HG03139 (cell line): ENCODE data around the gene SQSTM1.
A peak's percentile ranks its signal among the peaks of the same experiment; 100 is the strongest.
"Not testable (repeated sequence)": the region's sequence is repeated elsewhere in the genome, so short reads cannot be mapped to it uniquely, and the experiment has no call there.

Experiments used
- ATAC-seq: cut with Tn5 transposase; IDR thresholded peaks from one replicate; pipeline ENCODE4 v1.9.1; 2021; ENCODE audit not compliant: unreplicated experiment

The SQSTM1 gene

DNA sequence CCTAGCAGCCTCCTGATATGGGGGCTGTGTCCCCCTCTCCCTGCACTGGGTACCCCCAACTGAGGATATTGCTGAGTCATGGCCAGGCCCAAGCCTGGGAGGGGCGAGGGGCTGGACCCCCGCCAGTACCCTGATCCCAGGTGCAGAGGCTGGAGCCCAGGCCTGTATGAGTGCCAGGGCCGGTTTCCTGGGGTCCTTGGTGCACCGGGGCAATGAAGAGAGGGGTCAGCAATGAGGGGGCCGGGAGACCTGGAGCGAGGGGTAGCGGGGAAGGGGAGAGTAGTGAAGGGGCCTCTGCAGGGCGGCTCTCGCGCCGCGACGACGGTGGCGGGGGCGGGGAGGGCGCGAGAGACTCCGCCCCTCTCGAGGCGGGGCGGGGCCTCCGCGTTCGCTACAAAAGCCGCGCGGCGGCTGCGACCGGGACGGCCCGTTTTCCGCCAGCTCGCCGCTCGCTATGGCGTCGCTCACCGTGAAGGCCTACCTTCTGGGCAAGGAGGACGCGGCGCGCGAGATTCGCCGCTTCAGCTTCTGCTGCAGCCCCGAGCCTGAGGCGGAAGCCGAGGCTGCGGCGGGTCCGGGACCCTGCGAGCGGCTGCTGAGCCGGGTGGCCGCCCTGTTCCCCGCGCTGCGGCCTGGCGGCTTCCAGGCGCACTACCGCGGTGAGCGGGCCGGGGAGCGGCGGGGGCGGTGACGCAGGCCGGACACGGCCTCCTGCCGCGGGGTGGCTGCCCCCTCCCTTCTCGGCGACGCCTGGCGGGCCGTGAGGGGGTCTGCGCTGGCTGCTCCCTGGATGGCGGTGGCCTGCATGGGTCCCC, at the start of gene SQSTM1:
SQSTM1 (plus strand) TSS at position 423 of the 815 bp plus-strand sequence; CDS start at position 455, 32 bp downstream.
- ATAC-seq: peak; percentile 26

DNA sequence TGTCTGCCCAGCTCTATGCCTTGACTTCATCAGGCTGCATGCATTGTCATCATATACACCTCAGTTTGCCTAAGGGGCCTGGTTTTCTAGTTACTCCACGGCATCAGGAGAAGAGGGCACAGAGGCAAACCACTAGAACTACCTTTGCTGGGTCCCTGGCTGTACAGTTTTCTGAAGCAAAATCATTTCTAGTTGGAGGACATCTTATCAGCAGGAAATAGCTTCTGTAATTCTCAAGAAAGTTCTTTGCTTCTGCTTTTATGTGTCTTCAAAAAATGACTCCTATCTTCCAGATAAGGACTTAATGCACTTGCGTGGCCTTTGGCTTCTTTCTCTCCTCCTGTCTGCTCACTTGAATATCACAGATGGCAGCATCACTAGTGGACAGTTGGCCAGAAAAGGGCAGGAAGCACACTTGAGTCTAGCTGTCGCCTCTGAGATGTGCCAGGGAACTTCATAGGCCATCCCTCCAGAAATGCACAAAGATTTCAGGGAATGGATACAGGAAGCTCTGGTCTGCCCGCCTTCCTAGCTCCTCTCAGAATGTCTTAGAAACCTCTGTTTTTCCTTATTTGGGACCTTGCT, 49.3 kb upstream of the SQSTM1 start:
- no peak for ATAC-seq

DNA sequence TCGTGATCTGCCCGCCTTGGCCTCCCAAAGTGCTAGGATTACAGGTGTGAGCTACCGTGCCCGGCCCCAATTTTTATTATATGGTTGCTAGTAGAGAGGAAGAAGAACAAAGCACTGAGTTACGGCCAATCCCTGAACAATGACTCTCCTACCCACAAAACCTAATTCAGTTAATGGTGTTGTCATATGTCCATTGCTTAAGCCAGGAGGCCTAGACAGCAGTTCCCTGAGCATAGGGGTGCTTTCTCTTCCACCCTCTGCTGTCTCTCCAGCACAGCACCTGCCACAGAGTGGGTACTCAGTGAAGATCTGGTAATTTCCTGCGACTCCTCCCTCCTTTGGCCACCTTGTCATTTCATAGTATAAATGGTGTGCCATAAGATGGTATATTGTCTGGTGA, 48.4 kb upstream of the SQSTM1 start:
- no peak for ATAC-seq

DNA sequence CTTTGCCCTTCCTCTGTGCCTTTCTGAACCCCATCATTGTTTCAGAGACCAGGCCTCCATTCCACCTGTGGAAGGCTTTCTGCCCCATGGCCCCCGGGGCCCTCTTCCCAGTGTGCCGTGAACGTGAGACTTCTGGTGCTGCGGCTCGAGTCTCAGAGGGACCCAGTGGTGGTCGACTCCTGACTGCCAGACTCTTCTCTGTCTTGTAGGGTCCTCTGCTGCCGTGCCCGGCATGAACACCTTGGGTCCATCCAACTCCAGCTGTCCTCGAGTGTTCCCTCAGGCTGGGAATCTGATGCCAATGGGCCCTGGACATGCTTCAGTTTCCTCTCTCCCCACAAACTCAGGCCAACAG, 47.0 kb upstream of the SQSTM1 start:
- ATAC-seq: no peak

DNA sequence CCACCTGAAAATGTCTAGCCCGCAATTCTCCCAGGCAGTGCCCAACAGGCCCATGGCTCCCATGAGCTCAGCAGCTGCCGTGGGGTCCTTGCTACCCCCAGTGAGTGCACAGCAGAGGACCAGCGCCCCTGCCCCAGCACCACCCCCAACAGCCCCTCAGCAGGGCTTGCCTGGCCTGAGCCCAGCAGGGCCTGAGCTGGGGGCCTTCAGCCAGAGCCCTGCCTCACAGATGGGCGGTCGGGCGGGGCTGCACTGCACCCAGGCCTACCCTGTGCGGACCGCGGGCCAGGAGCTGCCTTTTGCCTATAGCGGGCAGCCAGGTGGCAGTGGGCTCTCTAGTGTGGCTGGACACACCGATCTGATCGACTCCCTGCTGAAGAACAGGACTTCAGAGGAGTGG, 46.3 kb upstream of the SQSTM1 start:
- ATAC-seq: no peak

DNA sequence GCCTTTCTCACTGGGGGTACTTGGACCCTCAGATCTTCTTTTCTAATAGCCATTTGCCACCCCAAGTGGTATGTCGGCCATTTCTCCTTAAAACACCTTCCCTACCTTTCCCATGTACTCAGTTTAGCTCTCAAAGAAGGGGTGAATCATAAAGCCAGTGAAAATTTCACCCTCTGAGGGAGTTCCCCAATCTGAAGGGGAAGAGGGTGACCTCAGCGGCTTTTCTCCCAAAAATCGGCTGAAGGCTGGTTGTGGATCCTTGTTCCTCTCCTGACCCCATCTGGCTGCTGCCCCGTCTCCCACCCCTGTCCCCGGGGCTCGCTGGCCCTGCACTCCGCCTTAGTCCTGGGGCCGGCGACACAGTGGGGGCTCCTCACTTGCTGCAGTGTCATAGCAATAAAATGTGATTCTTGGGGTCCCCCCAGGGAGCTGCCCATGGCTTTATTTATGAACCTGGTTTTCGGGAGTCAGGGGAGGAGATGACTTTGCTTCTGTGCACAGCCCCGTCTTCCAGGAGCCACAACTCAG, 44.2 kb upstream of the SQSTM1 start:
- no peak for ATAC-seq

DNA sequence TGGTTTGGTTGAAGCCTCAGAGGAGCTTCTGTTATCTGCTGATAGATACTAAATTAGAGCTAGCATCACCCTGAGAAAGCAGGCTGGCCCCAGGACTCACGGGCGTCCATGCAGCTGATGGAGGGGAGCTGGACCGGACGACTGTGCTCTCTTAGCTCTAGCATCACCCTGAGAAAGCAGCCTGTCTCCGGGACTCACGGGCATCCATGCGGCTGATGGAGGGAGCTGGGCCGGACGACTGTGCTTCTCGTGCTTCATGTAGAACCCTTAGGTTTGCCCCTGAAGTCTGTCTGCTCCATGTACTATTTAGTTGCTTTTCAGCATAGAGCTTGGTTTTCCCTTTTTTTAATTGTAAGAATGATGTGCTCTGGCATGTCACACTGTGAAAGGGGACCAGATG, 43.2 kb upstream of the SQSTM1 start:
- ATAC-seq: no peak

DNA sequence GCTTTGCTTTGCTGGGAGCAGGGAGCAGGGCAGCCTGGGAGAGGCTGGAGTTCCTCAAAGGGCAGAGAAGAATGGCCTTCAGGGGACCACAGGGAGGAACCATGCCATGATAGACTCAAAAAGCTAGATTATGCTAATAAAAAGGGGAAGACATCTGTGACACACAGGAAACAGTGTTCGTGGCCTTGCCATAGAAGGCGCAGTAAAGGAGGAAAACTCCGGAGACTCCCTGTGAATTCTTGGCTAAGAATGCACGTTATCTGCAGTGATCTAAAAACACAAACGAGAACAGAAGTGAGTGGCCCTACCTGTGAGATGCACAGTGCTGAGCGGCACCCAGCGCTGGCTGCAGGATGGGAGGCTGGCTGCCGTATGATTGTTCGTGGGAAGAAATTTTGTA, 42.8 kb upstream of the SQSTM1 start:
- ATAC-seq: no peak

DNA sequence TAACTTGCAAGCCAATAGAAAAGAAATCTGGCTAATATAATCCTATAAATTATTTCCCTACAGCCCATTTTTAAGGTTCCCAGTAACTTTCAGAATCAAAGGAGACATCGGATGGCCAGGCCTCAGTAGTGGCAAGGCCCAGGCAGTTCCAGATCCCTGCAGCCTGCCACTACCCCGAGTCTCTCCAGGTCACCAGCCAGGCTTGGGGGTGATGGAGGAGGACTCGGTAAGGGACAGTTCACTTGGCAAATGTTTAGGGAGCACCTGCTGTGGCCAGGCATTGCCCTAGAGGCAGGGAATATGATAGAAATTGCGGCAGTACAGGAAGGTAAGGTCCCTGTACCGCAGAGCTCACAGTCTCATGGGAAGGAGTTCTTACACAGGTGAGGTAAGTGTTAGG, 42.1 kb upstream of the SQSTM1 start:
- no peak for ATAC-seq

DNA sequence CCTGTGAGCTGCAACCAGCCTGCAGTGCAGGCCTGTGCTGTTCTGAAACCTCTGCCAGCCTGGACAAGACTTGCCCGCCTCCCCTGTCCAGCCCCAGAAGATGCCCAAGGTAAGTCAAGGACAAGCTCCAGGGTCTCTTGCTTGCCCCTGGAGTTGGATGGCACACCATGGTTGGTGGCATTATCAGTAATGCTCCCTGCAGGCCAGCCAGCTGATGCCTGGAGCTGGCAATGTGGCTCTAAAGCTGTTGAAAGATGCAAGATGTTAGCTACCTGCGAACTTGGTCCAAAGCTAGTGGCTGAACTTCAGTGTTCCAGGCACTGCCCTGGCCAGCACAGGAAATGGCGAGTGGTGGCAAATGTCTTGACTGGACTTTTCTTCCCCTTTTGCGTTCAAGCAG, 40.9 kb upstream of the SQSTM1 start:
- ATAC-seq: no peak

DNA sequence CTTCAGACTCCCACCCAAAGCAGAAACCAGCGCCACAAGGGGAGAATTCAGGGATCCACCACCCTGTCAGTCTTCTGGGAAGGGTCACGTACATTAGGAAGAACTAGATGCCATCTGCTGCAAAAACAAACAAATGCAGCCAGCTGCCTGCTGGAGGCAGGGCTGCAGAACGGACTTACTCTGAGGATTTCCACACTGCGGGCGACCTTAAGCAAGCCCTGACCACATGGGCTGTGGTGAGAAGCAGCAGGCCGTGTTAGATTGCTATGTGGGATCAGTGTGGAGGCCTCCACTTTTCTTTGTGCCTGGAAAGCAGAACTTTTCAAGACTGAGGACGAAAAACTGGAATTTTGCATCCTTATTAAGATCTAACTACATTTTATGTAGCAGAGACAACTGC, 40.3 kb upstream of the SQSTM1 start:
- ATAC-seq: no peak

DNA sequence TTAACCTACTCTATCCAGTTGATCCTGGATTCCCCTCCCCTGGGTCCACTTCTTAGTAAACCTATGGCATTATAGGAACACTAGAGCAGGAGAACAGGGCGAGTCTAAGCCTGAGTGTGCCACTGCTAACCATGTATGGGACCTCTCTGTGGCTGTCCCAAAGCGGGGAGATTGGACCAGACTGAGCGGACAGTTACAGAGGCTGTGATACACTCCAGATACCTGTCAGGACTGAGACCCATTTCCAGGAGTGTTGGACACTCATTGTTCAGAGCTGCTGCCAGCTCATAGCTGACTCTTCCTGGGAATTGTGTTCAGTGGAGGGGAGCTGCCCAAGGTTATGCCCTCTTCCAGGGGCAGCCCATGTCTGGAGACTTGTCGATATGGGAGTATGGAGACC, 38.9 kb upstream of the SQSTM1 start:
- no peak for ATAC-seq

DNA sequence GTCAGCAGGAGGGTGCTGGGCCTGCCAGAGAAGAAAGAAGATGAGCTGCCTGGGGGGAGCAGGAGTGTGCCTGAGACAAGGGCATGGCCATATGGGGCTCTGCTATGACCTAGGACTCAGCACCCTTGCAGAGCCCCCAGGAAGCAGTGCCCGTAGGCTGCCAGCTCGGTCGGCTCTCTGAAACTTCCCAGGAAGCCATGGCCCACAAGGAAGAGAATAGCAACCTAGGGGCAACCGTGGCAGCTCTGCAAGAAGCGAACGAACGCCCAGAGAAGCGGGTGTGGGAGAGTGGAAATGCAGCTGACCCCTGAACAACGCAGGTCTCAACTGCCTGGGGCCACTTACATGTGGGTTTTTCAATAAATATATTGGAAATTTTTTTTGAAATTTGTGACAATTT, 37.6 kb upstream of the SQSTM1 start:
- ATAC-seq: no peak

DNA sequence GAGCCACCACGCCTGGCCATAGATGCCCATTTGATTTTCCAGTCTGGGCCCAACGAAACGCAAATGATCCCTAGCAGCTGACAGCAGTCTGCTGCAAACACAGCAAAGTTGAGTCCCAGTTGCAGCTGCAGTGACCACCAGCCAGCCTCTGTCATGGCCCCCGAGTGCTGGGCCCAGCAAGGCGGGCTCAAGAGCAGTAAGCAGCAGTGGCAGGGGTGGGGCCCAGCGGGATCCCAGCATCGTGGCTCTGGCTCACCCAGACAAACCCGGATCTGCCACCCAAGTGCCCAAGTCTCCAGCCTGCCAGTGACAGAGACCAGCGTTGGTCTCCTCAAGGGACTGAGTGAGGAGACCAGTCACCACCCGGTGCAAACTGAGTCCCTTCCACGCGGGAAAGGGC, 33.8 kb upstream of the SQSTM1 start:
- ATAC-seq: no peak

DNA sequence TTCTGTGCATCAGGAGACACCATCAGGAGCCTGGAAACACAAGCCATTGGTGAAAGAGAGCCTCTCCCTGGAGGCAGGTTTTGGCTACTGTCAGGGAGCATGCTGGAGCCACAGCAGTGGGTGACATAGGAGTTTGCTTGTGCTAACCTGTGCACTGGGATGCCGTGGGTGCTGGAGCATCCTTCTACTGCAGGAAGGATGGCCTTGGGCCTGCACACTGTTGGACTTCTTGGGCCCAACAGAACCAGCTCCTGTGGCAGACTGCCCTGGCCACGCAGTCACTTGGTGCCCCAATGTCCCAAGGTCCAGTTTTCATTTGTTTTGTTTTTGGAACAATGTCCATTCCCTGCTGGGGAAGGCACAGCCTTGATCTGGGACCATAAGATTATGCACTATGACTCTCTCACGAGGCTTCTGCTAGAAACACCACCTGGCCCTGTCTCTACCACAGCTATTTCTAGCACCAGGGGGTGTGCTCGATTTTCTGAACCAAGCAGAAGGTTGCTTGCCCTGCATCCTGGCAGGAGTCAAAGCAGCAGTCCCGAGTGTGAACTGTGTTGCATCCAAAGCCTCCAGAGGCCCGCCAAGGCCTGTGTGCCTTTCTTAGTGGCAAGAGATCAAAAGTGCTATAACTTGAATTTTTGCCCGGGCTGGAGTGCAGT, 32.4 kb upstream of the SQSTM1 start:
- ATAC-seq: no peak

DNA sequence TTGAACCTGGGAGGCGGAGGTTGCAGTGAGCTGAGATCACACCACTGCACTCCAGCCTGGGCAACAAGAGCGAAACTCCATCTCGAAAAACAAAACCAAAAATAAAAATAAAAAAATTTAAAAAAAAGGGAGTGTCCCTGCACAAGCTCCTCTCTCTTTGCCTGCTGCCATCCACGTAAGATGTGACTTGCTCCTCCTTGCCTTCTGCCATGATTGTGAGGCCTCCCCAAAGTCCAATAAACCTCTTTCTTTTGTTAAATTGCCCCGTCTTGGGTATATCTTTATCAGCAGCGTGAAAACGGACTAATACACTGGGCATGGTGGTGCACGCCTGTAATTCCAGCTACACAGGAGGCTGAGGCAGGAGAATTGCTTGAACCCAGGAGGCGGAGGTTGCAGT, 31.4 kb upstream of the SQSTM1 start:
- ATAC-seq: not testable (repeated sequence)

DNA sequence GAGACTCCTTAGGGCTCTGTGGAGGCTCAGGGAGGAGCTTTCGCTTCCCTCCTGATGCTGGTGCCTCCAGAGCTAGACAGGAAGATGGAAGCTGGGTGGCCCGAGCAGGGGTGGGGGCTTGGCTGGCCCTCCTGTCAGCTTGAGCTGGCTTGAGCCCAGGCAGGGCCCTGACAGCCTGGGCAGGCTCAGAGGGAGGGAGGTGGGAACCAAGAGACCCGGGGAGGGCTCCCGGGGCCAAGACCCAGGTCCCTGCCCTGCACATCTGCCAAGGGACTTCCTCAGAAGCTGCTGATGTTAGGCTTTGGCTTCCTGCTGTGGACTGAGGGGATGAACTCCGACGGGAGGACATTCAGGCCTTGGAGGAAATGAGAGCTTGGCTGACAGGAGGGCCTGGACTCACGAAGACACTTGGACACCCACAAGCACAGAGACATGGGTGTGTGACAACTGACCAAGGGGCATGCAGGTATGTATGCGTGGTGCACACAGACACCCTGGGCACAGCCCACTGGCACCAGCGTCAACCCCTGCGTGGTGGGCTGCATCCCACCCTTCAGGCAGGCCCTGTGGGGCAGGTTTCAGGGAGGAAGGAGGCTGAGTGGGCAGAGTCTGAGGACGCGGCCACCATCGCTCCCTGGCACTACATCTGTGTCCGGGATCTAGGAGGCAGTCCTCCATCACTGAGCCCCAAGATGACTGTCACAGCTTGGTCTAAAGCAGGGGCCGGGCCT, 28.7 kb upstream of the SQSTM1 start:
- no peak for ATAC-seq

DNA sequence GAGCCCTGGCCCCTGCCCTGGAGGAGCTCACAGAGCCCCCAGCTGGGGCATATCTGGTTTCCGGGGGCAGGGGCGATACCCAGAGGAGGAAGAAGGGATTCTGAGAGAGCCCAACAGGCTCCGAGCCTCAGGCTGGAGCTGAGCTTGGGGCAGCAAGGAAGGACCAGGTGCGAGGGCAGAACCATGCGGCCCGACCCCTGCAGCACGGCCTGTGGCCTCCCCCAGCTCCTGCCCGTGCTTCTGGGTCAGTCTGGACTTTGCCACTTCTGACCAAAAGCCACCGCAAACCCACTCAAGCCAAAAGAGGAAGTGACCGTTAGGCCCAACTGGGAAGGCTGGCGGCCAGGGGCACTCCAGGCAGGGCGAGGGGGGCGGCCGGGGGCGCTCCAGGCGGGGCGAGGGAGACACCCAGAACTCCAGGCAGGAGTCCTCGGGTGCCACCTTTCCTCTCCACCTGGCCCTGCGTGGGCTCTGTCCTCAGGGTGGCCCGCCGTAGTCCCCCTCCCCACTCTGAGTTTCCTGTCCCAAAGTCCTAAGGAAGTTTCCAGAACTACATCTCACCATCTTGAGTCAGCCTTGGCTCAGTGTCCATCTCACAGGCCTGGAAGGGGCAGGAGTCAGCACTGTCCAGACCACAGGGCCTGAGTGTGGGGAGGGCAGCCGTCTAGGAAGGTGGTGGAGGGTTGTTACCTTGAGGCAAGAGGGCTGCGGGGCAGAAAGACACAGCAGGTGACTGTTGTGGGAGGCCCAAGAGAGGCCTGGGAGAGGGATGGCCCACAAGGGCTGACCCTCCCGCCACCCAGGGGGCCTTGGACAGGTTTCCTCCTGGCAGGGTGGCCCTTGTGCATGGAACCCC, 27.9 kb upstream of the SQSTM1 start:
- ATAC-seq: no peak

DNA sequence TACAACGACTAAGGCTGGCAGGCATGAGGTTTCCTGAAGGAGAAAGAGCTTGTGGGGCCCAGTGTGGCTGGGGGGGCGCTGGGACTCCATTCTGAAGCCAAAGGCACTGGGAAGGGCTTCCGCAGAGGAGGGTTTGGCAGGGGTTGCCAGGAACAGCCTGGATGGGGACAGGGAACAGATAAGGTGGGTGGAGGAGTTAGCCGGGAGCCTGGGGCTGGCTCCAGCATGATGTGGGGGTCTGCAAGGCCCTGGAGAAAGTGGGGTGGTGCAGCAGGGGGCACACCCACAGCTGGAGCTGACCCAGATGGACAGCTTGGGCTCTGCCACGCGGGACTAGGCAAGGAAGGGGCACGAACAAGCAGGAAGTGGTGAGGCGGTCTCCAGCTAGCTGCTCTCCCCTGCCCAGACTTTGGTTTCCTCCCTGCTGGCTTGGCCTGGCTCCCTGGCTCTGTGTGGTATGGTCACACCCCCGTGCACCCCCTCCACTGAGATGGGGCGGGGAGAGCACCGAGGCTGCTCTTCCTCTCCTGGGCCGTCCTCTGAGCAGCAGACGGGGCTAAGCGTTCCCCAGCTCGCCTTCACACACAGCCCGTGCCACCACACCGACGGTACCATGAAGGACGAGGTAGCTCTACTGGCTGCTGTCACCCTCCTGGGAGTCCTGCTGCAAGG, 27.1 kb upstream of the SQSTM1 start, which contains the start of gene LTC4S:
LTC4S (plus strand) TSS at position 519 of the 672 bp plus-strand sequence; CDS start at position 614, 95 bp downstream.
- ATAC-seq: no peak

DNA sequence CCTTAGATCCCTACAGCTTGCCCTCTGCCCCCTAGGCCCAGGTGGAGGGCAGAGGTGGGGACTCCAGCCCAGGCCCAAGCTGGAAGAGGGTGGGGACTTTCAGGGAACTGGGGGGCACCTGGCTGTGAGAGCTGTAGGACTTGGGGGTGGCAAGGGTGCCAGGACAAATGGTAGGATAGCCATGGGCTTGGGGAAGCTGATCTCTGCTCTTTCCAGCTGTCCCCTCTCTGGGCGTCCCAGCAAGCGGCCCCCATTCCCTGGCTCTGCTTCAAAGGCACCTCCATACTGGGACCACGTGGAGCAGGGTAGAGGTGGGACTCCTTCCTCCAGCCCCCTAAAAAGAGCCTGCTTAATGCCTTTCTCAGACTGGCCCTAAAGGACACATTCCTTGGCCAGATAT, 26.5 kb upstream of the SQSTM1 start:
- ATAC-seq: no peak
